GM21723 (cell line): Measurements from ENCODE around the gene HS1BP3.

ENCODE experiments used
- ATAC-seq: cut with Tn5 transposase; IDR thresholded peaks from one replicate; pipeline ENCODE4 v1.9.1; 2021; ENCODE audit warnings: mild to moderate bottlenecking, moderate library complexity; ENCODE audit not compliant: unreplicated experiment

HS1BP3 gene

DNA sequence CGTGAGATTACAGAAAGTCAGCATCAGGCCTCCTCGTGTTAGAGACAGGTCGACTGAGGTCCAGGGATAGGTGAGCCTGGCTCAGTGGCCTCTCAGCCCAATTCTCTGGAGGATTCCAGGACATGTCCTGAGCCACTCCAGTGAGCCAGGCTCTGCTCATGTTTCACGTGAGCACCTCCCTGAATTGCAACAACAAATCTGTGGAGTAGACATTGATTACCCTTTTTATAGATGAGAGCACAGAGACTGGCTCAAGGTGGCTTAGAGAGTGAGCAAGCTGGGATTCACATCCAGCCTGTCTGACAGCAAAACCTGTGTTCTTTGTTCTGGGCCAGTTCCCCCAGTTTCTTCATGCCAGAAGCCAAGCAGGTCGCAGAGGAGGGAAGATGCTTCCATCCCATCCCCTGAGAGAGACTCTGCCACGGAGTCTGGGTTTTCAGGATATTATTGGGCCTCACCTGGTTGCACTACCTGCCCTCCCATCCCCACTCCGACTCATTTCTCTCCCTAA, 46.4 kb downstream of the HS1BP3 start:
- ATAC-seq: no peak

DNA sequence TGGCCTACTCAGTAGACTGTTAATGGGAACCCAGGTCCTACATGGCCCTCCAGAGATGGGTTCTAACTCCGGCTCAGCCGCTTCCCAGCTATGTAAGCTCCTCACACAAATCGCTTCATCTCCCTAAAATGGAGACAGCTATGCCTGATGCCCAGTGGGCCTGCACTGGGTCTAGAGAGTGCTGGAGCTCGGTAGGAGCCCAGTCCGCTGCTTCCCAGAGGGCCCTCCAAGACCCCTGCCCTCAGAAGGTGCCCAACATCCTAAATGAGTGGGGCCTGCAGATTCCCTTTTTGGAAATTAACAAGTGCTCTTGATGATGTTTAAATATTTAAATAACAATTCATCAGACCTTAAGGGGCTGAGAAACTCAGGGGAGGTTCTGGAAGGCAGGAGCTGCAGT, 47.1 kb downstream of the HS1BP3 start:
- ATAC-seq: no peak

DNA sequence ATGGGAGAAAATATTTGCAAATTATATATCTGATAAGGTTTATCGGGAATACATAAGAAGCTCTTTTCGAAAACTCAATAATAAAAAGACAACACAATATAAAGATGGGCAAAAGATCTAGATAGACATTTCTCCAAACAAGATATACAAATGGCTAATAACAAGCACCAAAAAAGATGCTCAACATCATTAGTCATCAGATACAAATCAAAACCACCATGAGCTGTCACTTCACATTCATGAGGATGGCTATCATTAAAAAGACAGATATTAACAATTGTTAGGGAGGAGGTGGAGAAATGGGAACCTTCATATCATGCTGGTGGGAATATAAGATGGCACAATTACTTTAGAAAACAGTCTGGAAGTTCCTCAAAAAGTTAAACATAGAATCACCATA, 48.1 kb downstream of the HS1BP3 start:
- ATAC-seq: no peak

DNA sequence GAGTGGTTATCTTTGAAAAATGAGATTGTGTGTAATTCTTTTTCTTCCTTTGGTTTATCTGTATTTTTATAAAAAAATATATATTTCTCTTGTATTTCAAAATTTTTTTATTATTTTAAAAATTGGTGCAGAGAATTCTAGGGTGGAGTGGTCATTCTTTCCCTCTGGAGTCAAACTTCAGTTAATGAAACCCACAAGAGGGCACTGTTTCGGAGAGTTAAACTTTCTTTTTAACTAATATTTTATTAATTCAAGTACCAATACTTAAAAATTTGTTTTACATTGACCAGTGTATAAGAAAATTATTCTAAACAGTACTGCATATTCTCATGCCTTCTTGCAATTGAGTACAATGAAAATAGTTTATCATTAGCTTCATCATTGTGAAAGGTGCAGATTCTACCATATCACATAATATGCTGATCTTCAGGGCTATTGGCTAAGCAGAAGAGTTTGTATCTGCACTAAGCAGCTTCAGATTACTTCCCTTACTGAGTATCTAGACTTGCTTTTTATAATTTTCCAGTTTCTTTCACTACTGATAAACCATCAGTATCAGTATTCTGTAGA, 50.1 kb downstream of the HS1BP3 start:
- no peak for ATAC-seq

DNA sequence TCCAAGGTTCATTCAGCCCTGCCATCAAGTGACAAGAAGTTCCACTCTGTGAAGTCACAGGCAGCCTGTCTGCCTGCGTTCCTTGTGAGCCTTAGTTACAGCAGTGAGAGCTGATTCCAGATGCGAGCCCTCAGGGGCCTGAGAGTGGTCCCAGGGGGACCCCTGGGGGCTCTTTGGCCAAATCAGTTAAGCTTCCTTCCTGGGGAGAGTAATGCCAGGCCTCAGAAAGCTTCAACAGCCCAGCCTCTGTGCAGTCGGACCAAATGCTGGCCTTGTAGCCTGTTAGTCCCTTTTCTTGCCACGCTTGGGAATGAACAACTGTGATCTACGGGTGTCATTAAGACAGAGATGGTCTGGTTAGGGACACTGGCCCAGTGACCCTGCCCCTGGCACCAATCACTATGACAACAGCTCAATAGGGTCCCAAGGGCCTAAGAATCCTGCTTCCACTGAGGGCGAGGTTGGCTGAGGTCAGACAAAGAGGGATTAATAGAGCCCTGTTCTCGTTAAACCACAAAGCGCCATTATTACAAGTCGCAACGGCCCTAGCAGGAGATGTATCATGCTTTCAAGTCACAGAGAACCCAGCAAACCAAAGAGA, 50.9 kb downstream of the HS1BP3 start:
- ATAC-seq: no peak

DNA sequence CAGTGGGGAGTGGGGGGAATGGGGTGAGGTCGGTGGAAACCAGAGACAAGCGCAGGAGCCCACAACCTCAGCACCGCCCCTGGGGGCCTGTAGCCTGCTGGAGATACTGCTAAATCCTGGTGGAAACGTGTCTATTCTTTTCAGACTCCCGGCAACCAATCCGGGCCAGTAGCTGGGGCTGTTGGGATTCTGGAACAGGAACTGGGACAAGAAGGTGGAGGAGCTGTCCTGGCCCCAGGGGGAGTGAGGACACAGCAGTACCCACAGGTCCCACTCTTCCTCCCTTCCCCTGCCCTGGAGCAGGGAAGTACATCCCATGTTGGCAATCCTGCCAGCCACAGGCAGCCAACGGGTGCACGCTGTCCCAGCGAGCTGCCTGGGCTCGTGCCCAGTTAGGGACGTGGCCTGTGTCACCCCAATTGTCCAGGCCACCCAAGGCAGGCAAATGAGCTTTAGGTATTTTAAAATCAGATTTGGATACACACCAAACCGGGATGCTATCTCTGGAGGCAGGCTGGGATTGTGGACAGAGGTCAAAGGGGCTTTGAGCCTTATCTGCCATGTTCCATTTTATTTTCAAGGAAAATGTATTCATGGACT, 51.8 kb downstream of the HS1BP3 start:
- ATAC-seq: no peak

DNA sequence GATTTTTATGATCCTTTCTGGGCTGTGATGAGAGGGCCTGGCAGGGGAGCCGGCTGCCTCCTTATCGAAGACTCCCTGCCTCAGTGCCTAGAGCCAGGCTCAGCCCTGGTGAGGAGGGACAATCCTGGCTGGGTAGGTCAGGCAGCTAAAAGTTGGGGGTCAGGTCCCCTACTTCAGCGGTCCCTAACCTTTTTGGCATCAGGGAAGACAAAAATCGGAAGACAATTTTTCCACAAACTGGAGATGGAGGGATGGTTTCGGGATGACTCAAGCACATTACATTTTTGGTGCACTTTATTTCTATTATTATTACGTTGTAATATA, 53.1 kb downstream of the HS1BP3 start:
- no peak for ATAC-seq

DNA sequence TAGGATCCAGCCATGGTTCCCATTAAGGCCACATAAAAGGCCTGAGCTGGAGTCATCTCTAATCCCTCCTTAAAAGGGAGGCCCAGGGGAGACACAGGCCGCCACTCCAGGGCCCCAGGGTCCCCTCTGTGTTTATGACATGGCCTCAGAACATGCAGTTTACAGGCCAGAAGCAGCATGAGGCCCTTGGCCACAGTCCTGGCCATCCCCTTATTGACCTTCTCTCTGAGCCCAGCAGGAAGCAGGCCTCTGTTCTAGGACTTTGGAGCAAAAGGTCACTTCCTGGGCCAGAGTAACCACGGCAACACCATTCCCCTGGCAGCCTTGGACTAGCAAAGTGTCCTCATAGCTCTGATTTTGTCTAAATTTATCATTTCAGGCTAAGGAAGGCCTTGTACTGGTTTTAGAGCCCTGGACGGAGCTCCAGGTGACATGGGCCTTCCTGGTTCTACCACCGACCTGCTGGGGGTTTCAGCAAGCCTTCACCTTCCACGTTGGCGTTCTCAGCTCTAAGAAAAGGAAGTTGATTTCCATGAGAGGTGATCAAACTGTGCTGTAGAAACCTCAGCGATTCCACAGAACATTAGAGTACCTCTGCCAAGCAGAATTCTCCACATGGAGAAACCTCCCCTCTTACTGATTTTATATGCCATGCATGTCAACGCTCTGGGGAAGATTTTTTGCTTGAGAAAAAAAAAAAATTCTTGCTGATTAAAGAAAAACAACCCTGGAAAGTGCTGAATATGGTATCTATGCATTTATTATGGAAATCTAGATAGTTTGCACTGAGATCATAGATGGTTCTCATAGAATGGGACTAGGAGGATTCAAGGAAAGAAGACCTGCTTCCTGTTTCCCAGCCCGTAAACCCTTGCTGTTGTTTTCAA, 53.7 kb downstream of the HS1BP3 start:
- no peak for ATAC-seq

DNA sequence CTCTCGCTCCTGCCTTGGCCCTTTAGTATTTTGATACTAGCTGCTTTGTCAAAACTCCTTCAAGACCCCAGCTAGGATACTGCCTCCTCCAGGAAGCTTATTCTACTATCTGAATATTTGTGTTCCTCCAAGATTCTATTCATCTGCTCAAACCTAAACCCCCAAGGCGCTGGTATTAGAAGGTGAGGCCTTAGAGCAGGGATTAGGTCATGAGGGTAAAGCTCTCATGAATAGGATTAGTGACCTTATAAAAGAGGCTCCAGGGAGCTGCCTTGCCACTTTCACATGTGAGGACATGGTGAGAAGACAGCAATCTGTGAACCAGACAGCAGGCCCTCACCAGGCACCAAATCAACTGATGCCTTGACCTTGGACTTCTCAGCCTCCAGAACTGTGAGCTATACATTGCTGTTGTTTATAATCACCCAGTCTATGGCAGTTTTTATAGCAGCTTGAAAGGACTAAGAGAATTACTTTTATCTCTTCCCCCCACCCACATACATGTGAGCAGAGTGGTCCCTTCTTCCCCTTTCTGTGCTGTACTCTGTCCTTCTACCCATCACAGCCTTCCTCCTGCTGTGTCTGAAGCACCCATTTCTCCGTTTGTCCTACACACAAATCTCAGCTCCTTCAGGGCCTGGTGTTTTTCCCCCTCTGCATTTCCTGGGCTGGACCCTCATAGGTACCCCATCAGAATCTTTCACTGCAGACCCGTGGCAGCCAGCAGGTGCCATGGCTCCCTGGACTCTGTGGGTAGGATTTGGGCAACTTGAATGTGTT, 54.5 kb downstream of the HS1BP3 start:
- ATAC-seq: peak; percentile 7

DNA sequence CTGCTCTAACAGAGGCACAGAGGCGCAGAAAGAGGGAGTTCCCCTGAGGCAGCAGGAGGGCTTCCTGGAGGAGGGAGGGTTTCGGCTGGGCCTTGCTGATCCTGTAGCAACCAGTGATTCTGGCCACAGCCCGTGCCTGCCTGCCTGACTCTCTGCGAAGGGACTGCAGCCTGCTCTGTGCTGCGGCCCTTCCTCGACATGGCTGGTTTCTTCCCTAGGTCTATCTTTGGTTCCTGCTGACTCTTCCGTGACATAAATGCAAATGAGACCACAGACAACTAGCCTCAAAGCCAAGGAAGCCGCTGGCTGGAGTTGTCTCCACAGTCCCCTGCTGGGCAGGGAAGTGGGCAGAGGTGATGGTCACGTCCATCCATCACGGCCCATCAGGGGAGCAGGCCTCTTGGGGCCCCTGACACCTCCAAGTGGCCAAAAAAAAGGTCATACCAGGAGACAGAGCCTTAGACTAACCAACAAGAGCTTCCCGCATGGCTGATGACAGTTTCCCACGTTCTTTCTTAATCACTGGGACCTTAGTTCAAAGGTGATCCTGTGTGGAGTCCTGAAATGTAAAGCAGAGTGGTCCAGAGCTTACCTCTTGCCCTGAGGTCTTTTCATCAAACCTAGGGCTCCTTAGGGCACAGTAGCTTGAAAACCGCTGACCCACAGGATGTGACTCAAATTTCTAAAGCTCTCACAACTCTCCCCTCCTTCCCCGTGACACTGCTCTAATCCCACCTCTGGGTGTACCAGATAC, 55.3 kb downstream of the HS1BP3 start:
- peak; percentile 91 for ATAC-seq

DNA sequence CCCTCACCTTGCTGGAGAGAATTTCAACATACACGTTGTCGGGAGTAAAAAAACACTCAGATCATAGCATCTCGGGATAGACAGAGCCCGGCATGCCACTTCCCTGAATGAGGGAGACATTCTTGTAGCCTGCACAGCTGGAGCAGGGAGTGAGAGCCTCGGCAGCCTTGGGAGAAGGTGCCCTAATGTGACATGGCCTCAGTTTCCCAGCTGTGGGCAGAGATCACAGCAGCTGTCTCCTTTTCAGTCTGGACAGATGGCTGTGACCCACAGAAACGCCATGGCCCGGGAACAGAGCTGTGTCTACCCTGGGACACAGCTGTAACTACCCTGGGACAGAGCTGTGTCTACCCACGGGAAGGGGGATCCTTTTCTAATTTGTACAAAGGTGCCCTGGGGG, 55.9 kb downstream of the HS1BP3 start:
- ATAC-seq: peak; percentile 9

DNA sequence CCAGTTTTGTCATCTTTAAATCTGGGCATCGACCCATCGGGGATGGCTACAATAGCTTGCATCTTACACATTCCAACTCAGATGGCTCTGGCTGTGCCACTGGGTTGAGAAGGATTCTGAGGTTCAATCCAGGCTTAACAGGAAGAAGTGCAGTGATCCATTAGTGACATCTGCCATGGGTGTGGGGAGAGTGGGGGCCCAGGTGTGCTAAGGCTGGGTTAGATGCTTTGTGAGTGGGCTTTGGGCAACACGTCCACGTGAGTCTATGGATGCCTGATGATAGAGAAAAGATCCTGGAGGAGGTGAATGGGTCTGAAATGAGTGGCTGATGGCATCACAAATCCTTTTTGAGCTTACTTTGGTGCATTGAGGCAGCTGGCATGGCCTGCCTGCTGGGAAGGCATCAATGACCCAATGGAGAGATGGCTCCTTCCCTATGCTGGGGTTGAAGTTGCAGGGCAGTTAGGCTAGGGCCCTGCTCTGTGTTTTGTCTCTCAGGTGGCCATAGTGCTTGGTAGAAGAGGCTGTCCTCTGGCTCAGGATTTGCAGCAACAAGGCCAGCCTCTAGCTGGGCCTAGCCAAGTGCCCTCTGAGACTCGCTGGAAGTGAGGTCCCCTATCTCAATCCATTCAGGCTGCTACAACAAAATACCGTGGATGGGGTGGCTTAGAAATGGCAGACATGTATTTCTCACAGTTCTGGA, 56.7 kb downstream of the HS1BP3 start:
- ATAC-seq: no peak

DNA sequence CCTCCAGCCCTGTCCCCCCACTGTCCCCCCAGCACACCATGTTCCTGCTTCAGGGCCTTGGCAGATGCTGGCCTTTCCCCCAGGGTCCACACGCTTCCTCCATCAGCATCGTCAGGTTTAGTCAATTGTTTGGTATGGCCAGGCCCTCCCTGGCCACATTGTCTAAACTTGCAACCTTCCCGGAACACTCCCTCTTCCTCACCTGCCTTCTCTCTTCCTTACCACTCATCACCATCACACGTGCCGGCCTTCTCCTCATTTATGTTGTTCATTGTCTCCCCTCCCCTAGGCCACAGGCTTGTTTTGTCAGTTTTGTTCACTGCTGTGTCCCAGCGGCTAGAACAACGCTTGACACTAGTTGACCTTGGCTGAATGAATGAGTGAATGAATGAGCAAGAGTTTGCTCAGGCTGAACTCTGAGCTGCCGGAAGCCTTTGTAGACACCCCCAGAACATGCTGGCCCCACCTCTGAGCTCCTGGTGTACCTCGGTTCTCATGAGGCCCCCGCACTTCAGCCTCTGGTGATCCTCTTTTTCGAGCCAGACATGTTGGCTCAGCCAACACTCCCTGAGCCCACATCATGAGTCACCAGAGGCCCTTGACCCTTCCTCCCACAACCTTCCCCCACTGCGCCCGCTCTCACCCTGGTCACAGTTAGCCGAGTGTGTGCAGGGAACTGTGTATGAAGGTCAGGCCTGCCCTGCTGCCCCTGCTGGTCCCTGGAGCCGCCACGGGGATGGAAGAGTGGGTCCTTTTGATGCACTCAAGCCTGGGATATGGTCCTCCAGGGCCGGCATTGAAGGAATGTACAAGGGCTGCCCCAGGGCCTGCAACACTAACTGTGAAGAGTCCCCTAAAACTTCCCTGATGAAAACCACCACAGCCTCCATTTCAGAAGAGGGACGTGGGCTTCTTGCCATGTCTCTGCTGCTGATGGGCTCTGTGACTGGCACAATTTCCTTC, 57.5 kb downstream of the HS1BP3 start:
- no peak for ATAC-seq

DNA sequence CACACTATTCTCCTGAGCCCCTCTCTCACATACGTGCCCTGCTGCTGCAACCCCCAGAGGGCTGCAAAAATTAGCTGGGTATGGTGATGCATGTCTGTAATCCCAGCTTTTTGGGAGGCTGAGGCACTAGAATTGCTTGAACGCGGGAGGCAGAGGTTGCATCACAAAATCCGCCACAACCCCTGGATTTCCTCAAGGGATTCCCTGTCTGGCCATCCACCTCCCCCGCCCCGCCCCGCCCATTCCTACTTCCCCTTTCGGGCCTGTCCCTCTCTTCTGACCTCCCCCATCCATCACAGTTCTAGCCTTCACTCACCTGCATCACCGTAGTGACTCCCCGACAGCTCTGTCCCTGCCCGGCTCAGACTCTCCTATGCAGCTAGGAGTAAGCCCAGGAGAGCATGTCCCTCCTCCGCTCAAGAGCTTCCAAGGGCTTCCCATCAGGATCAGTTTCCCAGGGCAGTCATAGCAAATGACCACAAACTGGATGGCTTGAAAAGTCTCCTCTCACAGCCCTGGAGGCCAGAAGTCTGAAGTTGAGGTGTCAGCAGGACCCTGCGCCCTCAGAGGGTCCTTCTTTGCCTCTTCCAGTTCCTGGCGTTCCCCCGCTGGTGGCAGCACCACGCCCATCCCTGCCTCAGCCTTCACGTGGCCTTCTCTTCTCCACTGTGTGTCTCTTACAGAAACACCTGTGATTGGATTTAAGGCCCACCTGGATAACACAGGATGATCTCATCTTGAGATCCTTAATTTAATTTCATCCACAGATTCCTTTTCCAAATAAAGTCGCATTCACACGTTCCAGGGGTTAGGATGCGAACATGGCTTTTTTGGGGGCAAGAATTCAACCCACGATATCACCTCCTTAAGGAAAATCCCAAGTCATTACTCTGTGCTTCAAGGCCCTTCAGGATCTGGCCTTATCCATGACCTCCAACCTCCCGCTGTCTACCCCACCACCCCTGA, 58.5 kb downstream of the HS1BP3 start:
- no peak for ATAC-seq

DNA sequence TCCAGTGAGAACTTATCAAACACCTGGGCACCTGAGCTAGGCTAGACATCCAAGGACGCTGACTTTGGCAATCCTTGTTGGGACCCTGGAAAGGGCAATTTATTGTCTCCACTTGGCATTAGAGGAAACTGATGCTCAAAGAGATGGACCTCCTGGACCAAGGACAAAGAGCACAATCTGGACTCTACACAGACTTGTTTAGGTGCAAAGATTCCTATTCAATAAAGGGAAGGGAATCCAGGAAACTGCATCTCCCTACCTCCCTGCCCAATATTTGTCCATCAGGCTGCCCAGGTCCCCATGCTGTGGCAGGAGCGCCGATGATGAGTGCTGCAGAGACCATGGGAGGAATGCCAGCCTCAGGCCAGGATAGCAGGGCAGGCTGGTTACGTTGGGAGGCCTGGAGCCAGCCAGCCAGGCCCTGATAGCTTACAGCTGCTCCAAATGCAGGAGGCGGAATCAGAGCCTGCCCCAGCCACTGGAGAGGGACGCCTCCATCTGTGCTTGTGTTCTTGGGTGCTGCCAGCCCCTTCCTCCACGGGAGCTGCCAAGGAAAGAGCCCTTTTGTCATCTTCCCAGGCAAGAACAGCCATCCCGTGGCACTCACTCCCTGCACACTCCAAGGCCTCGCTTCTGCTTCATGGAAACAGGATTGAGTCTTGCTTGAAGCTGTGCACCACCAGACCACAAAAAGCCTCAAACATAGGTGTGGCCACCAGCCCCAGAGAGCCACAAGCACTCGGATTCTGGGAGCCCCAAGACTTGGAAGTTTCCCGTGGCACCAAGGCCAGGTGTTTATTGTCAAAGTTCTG, 60.0 kb downstream of the HS1BP3 start:
- no peak for ATAC-seq

DNA sequence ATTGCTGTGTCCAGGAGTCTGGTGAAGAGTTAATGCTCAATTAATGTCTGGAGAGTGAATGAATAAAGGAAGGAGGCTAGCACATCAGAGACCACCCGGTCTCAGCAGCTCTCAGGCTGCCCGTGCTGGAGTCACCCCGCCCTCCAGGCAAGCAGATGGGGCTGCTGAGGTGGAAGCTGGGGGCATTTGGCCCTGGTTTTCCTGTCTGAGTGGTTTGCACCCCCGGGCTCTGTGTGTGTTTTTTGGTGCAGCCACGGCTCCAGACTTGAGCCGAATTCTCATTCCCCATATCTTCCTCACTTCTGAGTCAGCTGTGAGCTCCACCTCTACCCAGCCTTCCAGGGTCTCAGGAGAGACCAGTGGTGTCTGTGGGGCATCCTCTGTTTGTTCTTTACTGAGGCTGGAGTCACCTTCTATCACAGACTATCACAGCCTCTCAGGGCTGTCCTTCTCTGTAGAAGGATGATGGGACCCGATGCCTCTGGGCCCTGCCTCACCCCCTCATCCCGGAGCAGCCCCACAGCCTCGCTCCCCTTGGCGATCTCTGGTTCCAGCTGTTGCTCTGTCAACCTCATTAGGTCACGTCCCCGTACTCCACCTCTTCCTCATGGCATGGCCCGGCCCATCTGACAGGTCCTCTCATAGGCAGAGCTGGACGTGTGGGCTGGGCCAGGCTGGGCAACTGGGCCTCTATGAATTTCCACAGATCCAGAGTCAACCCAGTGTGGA, 60.8 kb downstream of the HS1BP3 start:
- ATAC-seq: no peak
